GM13976 (cell line): ENCODE measurements around the gene PRRT3.
A peak's percentile ranks its signal among the peaks of the same experiment; 100 is the strongest.

Source experiments
- DNase-seq: peaks from one replicate; pipeline ENCODE4 v3.0.0; 2012; ENCODE audit warnings: low spot score
- CTCF ChIP-seq: IDR thresholded peaks from 2 replicates; pipeline ENCODE4 v1.5.1; 2012; ENCODE audit warnings: borderline replicate concordance, mild to moderate bottlenecking; ENCODE audit not compliant: insufficient read depth; ENCODE audit errors: extremely low read depth, missing control alignments, control extremely low read depth
- in situ Hi-C: fragments of 300-500 bp; cut with MboI; formaldehyde crosslinking; loops from one replicate; pipeline ENCODE4 v1.12.0; 2022; ENCODE audit warnings: low sequenced_read_pairs, mixed read lengths, inconsistent platforms; ENCODE audit not compliant: unreplicated experiment

Gene PRRT3

GRCh38 chr3:9934235-9934621 lies 18.0 kb downstream of the PRRT3 start:
- in situ Hi-C loops, result no loop called here
- TF ChIP-seq CTCF, result no peak
- DNase-seq, result no peak

- in situ Hi-C loops, result no loop called here
- TF ChIP-seq CTCF, result no peak
- DNase-seq, result peak; percentile 96
Measured at GRCh38 chr3:9933561-9934234, 18.5 kb downstream of the PRRT3 start, which contains the start of gene CRELD1. Gene CRELD1 (plus strand): TSS chr3:9933834. CDS start chr3:9934439, 605 bp downstream.

GRCh38 chr3:9932843-9933560 lies 19.2 kb downstream of the PRRT3 start:
- in situ Hi-C loops, result no loop called here
- peak; percentile 89 for DNase-seq
- peak; percentile 83 for TF ChIP-seq CTCF

GRCh38 chr3:9932535-9932842 lies 19.7 kb downstream of the PRRT3 start:
- in situ Hi-C loops, result no loop called here
- no peak for DNase-seq
- no peak for TF ChIP-seq CTCF

GRCh38 chr3:9930804-9931418 lies 21.3 kb downstream of the PRRT3 start:
- TF ChIP-seq CTCF, result peak; percentile 34
- DNase-seq, result no peak
- in situ Hi-C loops, result no loop called here

GRCh38 chr3:9928158-9928557 lies 24.1 kb downstream of the PRRT3 start:
- TF ChIP-seq CTCF, result no peak
- in situ Hi-C loops, result no loop called here
- DNase-seq, result no peak
